Left ventricle myocardium superior (tissue), 1 donor: Measurements from ENCODE around the gene TBC1D9. TPM values are rescaled to one million over a fixed set of nuclear protein-coding genes. Genes with fewer than 3 reads are reported as not detected.

Source experiments
- ATAC-seq: fragments of 200-7000 bp; cut with Tn5 transposase; one replicate; pipeline ENCODE4 v1.9.1; 2020; ENCODE audit warnings: mild to moderate bottlenecking, moderate library complexity
- DNase-seq: peaks from one replicate; pipeline ENCODE4 v3.0.0-alpha.2; 2020
- intact Hi-C: fragments of 100-400 bp; cut with micrococcal nuclease; formaldehyde crosslinking; loops from one replicate; pipeline ENCODE4 v1.11.0; 2022
- total RNA-seq: library from RNA; stranded (reverse); fragmentation: NEBNext Ultra II Directional; extraction: Animal tissue kit (Norgen Biotek cat#: 25700); gene quantifications from one replicate; pipeline ENCODE4 v1.2.1, GENCODE V29; 2021
- donor health status: DM: no; HTN: yes; CAD: no; lungs with severe emphysema.

TBC1D9 gene
- total RNA-seq, 1 donor from 2014 or later, result 12.8 TPM

DNA sequence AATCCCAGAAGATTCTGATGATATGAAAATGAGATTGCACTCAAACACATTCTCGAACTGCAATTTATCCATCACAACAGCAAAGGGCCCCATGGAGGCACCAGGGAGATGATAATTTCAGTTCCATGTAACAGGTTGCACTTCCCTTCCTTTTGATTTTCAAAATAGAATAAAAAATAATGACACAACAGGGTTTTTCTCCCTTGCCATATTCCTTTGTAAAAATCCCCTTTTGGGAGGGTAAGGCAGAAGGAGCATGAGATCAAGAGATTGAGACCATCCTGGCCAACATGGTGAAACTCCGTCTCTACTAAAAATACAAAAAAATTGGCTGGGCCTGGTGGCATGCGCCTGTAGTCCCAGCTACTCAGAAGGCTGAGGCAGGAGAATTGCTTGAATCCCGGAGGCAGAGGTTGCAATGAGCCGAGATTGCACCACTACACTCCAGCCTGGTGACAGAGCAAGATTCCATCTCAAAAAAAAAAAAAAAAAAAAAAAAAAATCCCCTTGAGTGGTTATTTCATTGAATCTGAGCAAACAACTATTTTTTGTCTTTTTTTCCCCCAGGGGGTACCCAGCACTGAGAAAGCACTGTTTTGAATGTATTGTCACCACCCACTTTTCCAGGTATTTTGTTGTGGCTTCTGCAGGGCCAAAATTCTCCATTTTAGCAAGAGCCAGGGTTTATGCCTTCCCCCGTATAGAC is 26.7 kb downstream of the TBC1D9 start:
- ATAC-seq (no peak), DNase-seq (no peak)
- intact Hi-C loops, result no loop called here

DNA sequence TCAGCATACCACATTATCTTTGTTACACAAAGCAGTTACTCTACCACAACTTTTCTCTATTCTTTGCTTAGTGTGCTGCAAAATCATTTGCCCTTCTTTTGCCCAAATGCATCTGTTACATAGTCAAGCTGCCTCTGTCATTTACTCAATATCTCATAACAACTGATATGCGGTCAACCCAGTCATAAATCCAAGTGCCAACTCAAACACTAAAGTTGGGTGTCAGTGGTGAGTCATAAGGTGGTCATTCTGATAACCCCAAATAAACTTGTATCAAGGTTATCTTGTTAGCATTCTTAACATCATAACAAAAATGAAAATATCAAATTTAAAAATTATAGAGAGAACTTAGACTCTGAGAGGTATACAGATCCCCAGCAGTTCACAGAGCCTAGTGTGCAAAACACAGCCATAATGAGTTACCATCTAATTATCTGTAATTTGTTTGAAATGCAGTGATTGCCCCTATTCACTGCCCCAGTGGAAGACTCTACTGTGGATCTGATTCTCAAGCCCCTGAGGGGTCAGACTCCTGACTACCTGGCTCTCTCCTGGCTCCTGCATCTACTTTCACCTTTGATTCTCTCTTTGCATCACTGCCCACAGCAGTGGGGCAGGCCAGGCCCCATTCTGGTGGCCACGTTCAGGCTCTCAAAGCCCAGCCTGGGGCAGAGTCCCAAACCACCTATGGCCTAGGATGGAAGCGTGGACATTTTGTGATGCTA is 29.2 kb downstream of the TBC1D9 start:
- no peak for DNase-seq
- intact Hi-C loops, result no loop called here
- peak; percentile 31 for ATAC-seq

DNA sequence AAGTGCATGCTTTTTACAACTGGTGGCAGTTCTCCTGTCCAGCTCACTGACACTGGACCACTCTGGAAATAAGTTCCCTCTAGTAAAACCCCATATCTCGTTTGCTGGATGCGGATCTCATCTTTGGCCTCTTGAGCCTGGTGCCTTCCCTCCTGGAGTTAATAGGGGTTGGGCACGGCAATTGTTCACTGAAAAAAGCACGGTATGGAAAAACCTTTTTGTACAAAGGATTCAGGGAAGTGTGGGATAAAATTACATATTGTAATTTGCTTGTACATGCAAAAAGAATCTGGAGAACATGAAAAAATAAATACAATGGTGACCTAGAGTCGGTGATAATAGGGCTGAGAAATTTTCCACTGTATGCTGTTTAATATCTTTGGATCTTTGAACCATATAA is 30.6 kb downstream of the TBC1D9 start:
- no peak for ATAC-seq
- DNase-seq, result no peak
- intact Hi-C loops, result no loop called here

DNA sequence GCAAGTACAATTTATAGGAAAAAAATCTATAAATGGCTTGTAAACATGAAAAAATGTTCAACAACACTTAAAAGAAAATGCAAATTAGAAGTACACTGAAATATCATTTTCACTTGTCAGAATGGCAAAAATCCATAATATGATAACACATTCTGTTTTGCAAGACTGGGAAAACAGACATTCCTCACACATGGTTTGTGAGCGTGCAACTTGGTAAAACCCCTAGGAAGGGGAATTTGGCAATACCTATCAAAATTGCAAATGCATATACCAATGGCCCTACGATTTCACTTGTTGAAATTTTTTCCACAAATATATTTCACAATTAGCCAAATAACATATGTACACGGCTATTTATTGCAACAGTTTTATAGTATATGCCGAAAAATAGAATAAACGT is 31.4 kb downstream of the TBC1D9 start:
- no peak for DNase-seq

DNA sequence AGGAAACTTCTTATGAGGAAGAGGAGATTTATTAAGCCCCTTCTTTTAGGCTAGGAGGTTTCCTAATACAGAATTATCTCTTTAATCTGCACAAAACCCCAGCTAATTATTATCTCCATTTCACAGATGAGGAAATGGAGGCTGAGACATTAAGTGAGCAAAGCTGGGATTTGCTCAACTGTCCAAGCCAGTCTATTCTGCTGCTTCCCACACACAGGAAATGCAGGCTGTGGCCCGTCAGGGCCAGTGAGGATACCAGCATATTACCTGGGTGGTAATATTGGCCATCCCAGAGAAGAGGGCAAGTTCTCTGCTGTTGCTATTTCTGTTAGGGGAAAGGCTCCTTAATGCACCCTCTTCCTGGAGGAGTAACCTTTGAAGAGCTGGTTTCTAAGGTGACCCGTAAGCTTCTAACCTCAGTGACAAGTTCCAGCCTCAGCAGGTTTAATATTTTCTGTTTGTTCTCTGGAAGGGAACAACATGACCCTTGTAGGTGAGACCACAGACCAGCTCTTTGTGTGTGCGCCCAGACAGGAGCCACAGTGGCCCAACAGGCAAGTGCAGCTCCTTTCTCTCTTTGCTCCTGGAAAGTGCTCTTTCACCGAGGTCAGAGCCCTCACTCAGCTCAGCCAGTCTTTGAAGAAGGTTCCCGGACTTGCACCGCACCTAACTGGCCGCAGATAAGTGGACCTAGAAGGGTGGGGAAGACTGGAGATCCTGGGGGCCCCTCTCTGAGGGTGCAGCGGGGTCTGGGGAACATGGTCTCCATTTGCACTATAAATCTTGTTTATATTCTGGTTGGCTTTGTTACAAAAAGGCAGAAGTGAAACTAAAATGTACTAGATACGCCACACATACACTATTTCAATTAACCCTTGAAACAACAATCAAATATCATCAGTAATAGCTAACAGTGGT is 35.5 kb downstream of the TBC1D9 start:
- peak; percentile 15 for ATAC-seq
- DNase-seq, result no peak
- intact Hi-C loops, result no loop called here

More for the DNA sequence above, 31.4 kb downstream of the TBC1D9 start:
- intact Hi-C loops, result no loop called here
- no peak for ATAC-seq

DNA sequence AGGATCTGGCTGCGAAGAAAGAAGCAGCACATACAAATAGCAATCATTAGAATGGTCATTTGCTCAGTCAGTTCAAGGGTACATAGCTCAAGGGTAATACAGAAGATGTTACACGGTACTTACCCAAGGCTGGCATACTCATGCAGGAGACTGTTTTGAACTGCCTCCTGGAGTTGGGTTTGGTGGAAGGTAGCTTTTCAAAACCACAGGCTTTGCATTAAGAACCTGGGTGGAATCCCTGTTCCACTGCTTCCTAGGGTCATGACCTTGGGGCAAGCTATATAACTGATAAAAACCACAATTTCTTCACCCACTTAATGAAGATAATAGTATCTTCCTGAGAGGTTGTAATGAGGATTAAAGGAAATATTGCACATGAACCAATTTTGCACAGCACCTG is 36.5 kb downstream of the TBC1D9 start:
- ATAC-seq (no peak), DNase-seq (no peak)
- intact Hi-C loops, result no loop called here

DNA sequence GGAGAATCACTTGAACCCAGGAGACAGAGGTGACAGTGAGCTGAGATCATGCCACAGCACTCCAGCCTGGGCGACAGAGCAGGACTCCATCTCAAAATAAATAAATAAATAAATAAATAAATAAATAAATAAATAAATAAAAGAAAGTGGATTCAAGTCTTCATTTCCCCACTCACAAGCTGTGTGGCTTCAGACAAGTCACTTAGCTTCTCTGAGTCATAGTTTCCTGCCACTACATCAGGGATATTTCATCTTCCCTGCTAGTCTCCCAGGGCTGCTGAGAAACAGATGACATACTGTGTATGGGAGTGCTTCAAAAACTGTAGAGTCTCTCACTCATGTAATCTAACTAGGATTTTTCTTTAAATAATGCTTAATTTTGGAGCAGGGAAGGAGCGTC is 37.2 kb downstream of the TBC1D9 start:
- no peak for DNase-seq
- intact Hi-C loops, result no loop called here
- peak; percentile 30 for ATAC-seq

DNA sequence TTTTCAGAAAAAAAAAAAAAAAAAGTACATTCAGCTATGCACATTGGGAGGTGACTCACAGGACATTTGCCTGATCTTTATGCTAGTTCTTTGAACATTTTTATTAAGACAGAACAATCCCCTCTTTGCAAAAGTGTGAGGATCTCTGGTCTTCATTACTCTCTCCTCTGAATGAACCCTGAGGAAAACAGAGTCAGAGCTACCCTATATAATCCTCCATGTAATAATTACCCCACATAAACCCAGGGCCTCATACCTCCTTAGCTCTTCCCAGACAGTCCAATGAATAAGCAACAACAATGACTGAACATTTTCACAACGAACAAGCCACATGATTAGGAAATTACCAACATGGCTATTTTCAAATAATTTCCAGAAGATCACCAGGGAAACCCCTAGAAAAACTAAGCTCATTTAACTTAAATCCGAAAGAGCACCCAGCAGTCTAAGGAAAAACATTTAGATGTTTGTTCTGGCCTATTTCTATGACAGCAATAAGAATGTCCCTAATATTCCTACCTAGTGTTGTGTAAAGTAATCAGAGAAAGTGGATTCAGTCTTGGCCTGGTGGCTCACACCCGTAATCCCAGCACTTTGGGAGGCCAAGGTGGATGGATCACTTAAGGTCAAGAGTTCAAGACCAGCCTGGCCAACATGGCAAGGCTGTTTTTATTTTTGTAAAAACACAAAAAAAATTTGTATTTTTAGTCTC is 37.8 kb downstream of the TBC1D9 start:
- ATAC-seq, result no peak
- intact Hi-C loops, result no loop called here

DNA sequence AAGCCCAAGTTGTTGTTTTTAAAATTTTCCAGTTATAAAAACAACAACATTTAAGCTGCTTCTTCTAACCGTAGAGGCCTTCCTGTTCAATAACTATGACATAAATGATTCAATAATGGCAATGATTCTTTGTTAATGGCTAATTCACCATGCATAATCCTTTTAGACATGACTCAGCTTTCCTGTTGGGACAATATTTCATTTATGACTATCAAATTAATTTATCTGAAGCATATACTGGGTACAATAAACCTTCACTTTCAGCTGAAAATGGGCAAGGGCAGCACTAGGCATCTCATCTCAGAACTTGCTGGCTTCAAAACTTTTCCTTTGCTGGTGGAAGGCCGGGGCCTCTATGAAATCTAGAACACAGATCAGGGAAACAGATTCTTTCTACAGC is 38.9 kb downstream of the TBC1D9 start:
- intact Hi-C loops, result no loop called here

More for the DNA sequence above, 37.8 kb downstream of the TBC1D9 start:
- no peak for DNase-seq

DNA sequence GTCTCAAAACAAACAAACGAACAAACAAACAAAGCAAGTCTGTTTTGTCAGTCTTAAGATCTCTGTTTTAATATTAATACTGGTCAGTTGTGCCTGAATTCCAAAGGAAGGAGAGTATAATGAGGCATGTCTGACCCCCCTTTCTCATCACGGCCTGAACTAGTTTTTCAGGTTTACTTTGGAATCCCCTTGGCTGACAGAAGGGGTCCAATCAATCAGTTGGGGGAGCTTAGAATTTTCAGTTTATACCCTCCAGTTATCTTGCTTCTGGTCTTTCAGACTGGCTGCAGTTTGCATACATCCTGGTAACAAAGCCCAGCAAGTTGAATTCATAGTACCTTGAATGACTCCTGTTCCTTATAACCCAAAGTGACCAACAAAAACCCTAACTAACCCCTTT is 41.1 kb downstream of the TBC1D9 start:
- DNase-seq (no peak), ATAC-seq (no peak)
- intact Hi-C loops, result no loop called here

More for the DNA sequence above, 38.9 kb downstream of the TBC1D9 start:
- DNase-seq, result no peak
- ATAC-seq, result no peak

DNA sequence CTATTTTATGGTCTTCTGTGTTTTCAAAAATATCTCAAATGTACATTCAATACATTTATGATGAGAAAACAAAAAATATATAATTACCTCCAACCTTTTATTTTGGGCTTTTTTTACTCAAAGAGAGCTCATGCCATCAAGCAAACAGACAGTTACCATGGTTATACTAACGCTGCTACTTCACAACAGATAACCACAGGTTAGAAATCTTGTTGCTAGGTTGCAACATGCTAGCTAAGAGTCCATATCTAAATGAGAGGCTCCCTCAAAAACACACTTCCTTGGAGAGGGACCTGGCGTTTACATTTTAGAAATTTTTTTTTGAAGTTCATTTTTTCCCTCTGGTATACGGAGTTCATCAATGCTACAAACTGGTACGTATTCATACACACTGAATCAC is 44.3 kb downstream of the TBC1D9 start:
- ATAC-seq (no peak), DNase-seq (no peak)
- intact Hi-C loops, result no loop called here

DNA sequence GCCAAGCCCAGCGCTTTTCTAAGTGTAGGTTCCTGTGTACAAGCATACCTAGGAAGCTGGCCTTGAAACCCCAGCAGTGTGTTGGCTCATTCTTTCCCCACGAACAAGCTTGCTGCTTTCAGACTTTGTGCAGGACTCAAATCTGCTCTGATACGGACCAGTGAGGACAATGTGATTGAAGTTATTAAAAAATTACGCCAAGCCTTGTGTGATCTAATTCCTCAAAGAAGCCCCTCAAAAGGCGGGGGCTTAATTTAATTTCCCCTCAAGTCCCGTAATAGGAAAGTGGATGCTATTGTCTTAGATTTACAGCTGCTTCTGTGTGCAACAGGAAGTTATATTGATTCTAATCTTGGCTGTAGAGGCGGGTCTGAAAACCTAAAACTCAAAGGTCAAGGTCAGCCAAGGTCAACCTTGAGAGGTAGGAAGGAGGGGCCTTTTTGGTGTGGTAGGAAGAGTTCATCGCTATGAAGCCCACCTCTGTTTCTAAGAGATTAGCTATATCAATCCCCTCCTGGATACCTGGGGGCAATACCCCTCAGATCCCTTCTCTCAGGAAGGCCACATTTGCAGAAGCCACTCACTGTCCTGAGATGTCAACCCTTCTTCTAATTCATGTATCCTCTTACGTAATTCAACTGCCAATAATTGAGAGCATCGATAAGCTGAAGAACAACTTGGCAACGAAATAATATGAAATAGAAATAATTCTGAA is 45.1 kb downstream of the TBC1D9 start:
- intact Hi-C loops, result no loop called here
- DNase-seq (no peak), ATAC-seq (no peak)

DNA sequence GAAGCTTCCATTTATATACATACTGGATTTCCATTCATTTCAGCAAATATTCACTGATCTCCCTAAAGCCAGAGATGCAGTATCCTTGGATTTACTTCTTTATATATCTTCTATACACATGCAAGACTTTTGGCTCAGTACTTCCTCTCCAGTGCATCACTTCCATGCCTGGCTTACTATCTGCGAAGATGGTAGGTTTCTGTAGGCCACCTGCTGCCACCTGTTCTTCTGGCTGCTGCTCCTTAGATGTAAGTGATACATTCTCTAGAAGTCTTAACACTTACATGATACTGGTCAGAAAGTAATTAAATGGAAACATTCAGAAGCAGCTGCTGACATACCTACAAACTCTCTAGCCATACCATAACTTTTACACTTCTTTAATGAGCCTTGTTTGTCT is 48.9 kb downstream of the TBC1D9 start:
- intact Hi-C loops, result no loop called here
- ATAC-seq, result no peak
- DNase-seq, result no peak

DNA sequence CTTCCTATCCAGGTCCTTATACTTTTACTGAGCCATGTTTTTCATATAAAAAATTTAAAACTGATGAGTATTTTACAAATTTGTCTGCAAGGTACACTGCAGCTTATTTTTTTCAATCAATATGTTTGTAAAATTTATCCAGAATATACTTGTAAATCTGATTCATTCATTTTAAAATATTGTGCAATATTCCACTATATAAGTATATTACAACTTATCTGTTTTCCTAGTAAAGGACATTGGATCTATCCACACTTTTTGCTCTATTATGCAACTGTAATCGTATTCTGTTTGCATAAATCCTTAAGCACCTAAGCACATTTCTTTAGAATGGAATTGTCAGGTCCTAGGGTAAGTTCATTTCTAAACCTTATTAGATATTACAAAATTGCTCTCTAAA is 49.5 kb downstream of the TBC1D9 start:
- DNase-seq (no peak), ATAC-seq (no peak)
- intact Hi-C loops, result no loop called here

DNA sequence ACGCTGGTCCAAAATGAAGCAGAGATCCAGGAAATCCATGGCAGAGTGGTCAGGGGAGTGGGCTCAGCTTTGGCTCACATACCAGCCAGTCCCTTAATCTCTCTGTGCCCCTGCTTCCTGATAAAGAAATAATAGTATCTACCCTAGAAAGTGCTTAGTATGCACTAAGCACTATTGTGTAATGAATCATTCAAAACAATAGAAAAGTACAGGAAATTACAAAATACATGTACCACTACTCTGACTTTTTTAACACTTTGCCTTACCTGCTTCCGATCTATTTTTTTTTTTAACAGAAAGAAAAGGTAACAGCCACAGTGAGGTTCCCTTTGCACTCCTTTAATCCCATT is 49.9 kb downstream of the TBC1D9 start:
- ATAC-seq, result no peak
- intact Hi-C loops, result no loop called here
- no peak for DNase-seq

DNA sequence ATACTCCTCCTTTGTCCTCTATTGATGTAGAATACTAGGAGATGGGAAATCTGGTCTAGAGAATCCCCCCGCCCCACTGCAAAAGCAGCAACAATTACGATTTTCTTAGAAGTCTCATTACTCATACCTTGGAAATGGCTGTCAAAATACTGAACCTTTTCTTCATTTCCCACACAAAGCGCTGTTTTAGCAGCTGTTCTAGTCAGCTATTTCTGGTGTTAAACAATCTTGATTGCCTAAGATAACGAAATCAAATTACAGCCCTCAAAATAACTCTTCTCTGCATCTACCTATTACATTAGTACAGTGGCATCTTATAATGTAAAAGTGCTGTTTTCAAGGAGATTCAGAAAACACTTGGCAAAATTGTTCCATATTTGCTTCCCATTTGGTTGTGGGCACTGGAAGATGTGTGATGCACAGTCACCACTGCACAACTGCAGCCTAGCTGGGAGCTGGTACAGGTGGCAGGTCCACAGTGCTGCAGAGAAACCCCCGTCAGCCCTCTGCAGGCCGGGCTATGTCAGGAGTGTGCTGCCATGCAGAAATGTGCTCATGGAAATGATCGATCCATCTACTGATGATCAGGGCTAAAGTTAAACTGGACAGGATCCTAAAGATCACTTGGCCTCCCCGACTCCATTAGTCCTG is 50.4 kb downstream of the TBC1D9 start:
- DNase-seq, result no peak
- intact Hi-C loops, result no loop called here
- ATAC-seq, result no peak

DNA sequence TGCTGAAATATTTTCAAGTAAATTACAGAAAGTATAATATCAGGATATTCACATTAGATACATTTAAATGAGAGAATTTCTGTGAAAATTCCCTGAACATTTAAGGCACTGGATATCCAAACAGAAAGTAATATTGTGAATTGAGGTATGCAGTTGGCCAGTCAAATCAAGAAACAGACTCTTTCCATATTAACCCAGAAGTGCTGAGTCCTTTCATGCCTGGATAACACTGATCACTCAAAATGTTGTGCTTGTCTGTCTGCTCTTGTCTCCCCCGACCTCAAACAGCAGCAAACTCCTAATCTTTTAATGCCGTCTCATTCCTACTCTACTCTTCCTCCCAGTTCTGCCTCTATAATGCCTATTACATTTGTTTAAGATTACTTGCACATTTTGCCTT is 51.2 kb downstream of the TBC1D9 start:
- DNase-seq, result no peak
- intact Hi-C loops, result no loop called here
- no peak for ATAC-seq

DNA sequence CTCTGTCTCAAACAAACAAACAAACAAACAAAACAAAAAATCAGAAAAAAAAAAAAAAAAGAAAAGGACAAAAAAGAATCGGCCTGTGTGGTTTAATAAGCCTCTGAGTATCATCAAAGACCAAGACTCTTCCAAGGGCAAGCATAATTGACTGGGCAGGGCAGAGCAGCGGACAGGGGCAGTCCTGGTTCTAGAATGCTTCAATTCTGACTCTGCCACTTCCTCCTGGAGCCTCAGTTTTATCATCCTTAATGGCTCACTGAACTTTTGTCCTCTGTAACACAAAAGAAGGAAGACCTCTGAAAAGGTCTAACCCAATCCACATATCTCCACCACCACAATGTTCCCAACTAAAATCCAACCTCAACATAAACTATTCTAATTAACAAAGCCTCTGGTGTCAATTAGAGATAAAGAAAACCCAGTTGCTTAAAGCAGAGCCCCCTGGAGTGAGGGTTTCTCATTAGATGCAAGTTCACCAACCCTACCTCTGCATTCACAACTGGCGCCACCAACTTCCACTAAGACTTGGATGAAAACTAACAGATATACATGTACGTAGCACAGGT is 51.7 kb downstream of the TBC1D9 start:
- intact Hi-C loops, result no loop called here
- DNase-seq (no peak), ATAC-seq (no peak)
